ENCODE data around the gene GGA3. TPM values are rescaled to one million over a fixed set of nuclear protein-coding genes. Genes with fewer than 3 reads are reported as not detected.

GGA3 gene
- total and polyA plus RNA-seq, 4 donors = 4.6 to 17.3 (median 9.2) TPM

DNA sequence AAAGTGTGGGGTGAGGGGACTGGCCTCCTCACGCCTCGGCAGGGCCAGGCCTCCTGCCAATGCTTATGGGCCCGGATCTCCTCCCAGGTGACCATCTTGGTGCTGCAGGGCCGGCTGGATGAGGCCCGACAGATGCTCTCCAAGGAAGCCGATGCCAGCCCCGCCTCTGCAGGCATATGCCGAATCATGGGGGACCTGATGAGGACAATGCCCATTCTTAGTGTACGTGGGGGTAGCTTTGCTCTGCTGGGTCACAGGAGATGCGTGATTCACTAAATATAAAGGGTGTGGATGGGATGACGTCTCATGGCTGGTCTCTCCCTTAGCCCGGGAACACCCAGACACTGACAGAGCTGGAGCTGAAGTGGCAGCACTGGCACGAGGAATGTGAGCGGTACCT lies 36.4 kb downstream of the GGA3 start:
- TF ChIP-seq HNF4G (IDR thresholded peaks at IDR 0.05) = no peak
- no peak for TF ChIP-seq EGR1 (IDR thresholded peaks at IDR 0.05; ENCODE audit: low read depth in 2 of 2)
- no peak for TF ChIP-seq JUND (IDR thresholded peaks at IDR 0.05)
- no peak for TF ChIP-seq SP1 (IDR thresholded peaks at IDR 0.05)
- TF ChIP-seq FOXA2 (IDR thresholded peaks at IDR 0.05) = no peak
- TF ChIP-seq, protein P1, sequence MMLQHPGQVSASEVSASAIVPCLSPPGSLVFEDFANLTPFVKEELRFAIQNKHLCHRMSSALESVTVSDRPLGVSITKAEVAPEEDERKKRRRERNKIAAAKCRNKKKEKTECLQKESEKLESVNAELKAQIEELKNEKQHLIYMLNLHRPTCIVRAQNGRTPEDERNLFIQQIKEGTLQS (IDR thresholded peaks at IDR 0.05) = no peak
- TF ChIP-seq YY1 (IDR thresholded peaks at IDR 0.05) = no peak
- no peak for TF ChIP-seq FOXA1 (IDR thresholded peaks at IDR 0.05)
- TF ChIP-seq HNF4A (conservative IDR thresholded peaks at IDR 0.05) = no peak
- TF ChIP-seq, protein P2, sequence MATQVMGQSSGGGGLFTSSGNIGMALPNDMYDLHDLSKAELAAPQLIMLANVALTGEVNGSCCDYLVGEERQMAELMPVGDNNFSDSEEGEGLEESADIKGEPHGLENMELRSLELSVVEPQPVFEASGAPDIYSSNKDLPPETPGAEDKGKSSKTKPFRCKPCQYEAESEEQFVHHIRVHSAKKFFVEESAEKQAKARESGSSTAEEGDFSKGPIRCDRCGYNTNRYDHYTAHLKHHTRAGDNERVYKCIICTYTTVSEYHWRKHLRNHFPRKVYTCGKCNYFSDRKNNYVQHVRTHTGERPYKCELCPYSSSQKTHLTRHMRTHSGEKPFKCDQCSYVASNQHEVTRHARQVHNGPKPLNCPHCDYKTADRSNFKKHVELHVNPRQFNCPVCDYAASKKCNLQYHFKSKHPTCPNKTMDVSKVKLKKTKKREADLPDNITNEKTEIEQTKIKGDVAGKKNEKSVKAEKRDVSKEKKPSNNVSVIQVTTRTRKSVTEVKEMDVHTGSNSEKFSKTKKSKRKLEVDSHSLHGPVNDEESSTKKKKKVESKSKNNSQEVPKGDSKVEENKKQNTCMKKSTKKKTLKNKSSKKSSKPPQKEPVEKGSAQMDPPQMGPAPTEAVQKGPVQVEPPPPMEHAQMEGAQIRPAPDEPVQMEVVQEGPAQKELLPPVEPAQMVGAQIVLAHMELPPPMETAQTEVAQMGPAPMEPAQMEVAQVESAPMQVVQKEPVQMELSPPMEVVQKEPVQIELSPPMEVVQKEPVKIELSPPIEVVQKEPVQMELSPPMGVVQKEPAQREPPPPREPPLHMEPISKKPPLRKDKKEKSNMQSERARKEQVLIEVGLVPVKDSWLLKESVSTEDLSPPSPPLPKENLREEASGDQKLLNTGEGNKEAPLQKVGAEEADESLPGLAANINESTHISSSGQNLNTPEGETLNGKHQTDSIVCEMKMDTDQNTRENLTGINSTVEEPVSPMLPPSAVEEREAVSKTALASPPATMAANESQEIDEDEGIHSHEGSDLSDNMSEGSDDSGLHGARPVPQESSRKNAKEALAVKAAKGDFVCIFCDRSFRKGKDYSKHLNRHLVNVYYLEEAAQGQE (IDR thresholded peaks at IDR 0.05) = no peak
- TF ChIP-seq, protein P3, sequence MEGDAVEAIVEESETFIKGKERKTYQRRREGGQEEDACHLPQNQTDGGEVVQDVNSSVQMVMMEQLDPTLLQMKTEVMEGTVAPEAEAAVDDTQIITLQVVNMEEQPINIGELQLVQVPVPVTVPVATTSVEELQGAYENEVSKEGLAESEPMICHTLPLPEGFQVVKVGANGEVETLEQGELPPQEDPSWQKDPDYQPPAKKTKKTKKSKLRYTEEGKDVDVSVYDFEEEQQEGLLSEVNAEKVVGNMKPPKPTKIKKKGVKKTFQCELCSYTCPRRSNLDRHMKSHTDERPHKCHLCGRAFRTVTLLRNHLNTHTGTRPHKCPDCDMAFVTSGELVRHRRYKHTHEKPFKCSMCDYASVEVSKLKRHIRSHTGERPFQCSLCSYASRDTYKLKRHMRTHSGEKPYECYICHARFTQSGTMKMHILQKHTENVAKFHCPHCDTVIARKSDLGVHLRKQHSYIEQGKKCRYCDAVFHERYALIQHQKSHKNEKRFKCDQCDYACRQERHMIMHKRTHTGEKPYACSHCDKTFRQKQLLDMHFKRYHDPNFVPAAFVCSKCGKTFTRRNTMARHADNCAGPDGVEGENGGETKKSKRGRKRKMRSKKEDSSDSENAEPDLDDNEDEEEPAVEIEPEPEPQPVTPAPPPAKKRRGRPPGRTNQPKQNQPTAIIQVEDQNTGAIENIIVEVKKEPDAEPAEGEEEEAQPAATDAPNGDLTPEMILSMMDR (IDR thresholded peaks at IDR 0.05; ENCODE audit: low read depth, low read length, missing input control) = no peak
- TF ChIP-seq, protein P4, sequence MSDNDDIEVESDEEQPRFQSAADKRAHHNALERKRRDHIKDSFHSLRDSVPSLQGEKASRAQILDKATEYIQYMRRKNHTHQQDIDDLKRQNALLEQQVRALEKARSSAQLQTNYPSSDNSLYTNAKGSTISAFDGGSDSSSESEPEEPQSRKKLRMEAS (IDR thresholded peaks at IDR 0.05) = no peak
- TF ChIP-seq RAD21 (IDR thresholded peaks at IDR 0.05) = no peak
- TF ChIP-seq, protein P5, sequence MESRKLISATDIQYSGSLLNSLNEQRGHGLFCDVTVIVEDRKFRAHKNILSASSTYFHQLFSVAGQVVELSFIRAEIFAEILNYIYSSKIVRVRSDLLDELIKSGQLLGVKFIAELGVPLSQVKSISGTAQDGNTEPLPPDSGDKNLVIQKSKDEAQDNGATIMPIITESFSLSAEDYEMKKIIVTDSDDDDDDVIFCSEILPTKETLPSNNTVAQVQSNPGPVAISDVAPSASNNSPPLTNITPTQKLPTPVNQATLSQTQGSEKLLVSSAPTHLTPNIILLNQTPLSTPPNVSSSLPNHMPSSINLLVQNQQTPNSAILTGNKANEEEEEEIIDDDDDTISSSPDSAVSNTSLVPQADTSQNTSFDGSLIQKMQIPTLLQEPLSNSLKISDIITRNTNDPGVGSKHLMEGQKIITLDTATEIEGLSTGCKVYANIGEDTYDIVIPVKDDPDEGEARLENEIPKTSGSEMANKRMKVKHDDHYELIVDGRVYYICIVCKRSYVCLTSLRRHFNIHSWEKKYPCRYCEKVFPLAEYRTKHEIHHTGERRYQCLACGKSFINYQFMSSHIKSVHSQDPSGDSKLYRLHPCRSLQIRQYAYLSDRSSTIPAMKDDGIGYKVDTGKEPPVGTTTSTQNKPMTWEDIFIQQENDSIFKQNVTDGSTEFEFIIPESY (IDR thresholded peaks at IDR 0.05) = no peak
- Histone ChIP-seq H3K4me1 (ENCODE audit: control insufficient read depth in 4 of 4, insufficient read depth in 4 of 4, low read length in 3 of 4) (no peaks in the 10 kb centered on the region), H3K9ac (ENCODE audit: low read depth in 1 of 2, low read length in 2 of 2) (no peak overlapping the region), H3K27me3 (ENCODE audit: control insufficient read depth in 4 of 4, insufficient read depth in 4 of 4, low read length in 3 of 4) (no peaks in the 10 kb centered on the region), H3K4me3 (ENCODE audit: low read depth in 1 of 3, low read length in 3 of 3) (no peak overlapping the region), H3K36me3 (ENCODE audit: control insufficient read depth in 4 of 4, insufficient read depth in 3 of 4, low read depth in 1 of 4, low read length in 3 of 4) (peaks cover 3 to 52% (median 38%) of the 10 kb centered on the region in 4 donors), H3K27ac (ENCODE audit: low read depth in 1 of 2, low read length in 2 of 2) (no peak overlapping the region), H3K9me3 (ENCODE audit: control insufficient read depth in 4 of 4, low read length in 3 of 4) (no peaks in the 10 kb centered on the region)
- WGBS = 88% methylated on average over 14 of the region's 14 CpGs
- DNase-seq (ENCODE audit: low spot score) = no peak

DNA sequence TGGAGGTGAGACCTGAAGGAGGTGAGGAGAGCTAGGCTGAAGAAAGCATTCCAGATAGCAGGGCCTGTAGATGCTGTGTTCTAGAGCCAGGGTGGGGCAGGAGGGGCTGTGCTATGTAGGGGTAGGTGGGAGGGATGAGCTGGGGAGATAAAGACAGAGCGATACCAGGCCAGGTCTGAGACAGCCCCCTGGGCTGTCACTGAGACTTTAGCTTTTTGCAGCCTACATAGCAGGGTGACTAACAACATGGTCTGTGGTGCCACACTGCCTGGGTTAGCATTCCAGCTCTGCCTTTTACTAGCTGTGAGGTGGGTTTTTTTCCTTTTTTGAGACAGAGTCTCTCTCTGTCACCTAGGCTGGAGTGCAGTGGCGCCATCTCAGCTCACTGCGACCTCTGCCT lies 41.6 kb downstream of the GGA3 start:
- Histone ChIP-seq H3K27me3 (ENCODE audit: control insufficient read depth in 4 of 4, insufficient read depth in 4 of 4, low read length in 3 of 4) (no peaks in the 10 kb centered on the region), H3K4me1 (ENCODE audit: control insufficient read depth in 4 of 4, insufficient read depth in 4 of 4, low read length in 3 of 4) (no peaks in the 10 kb centered on the region), H3K36me3 (ENCODE audit: control insufficient read depth in 4 of 4, insufficient read depth in 3 of 4, low read depth in 1 of 4, low read length in 3 of 4) (peaks cover 16 to 60% (median 35%) of the 10 kb centered on the region in 4 donors), H3K4me3 (ENCODE audit: low read depth in 1 of 3, low read length in 3 of 3) (no peak overlapping the region), H3K27ac (ENCODE audit: low read depth in 1 of 2, low read length in 2 of 2) (no peak overlapping the region), H3K9me3 (ENCODE audit: control insufficient read depth in 4 of 4, low read length in 3 of 4) (no peaks in the 10 kb centered on the region), H3K9ac (ENCODE audit: low read depth in 1 of 2, low read length in 2 of 2) (no peak overlapping the region)
- DNase-seq (ENCODE audit: low spot score) = no peak
- WGBS = 97% methylated on average over 3 of the region's 3 CpGs
- TF ChIP-seq, protein P5 (IDR thresholded peaks at IDR 0.05) = no peak
- TF ChIP-seq FOXA1 (IDR thresholded peaks at IDR 0.05) = no peak
- no peak for TF ChIP-seq EGR1 (IDR thresholded peaks at IDR 0.05; ENCODE audit: low read depth in 2 of 2)

Measured in liver (tissue), 9 donors.